ENCODE results near the gene RABL2A.
"Not testable (repeated sequence)": the region's sequence is repeated elsewhere in the genome, so short reads cannot be mapped to it uniquely, and the experiment has no call there.

The RABL2A gene

GRCh38 chr2:113621002-113621401, 6.1 kb upstream of the RABL2A start:
- not testable (repeated sequence) for DNase-seq

DNA sequence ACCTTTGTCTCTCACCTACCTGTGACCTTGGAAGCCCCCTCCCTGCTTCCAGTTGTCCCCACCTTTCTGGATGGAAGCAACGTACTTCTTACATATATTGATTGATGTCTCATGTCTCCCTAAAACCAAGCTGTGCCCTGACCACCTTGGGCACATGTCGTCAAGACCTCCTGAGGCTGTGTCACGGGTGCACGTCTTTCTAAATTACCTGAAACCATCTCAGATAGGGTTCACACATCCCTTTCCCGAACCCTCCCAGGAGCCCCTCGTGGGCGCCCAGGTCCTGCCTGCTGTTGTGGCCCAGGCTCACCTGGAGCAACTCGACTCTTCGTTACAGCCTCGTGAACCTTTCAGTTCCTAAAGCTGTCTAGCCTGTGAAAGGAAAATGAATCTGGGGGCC, 1.2 kb upstream of the RABL2A start:
- not testable (repeated sequence) for DNase-seq

- not testable (repeated sequence) for DNase-seq
Measured at GRCh38 chr2:113632849-113633345, 5.8 kb downstream of the RABL2A start.

DNA sequence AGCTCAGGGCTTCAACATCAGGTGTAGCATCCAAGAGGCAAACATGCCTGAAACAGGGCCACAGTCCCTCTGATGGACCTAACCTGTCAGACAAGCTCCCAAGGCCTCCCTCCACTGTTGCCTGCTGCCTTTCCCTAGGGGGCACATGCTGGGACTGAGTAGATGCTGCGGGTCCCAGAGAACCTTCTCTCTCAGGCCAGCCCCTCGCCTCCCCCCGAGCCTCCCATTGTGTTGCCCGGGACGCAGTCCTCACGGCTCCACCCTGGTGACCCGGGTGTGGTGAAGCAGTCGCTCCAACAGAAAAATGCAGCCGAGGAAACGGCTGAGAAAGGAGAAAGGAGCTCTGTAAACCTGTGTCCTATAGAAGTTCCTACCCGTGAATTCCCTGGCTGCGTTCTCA, 8.3 kb downstream of the RABL2A start:
- not testable (repeated sequence) for DNase-seq

DNA sequence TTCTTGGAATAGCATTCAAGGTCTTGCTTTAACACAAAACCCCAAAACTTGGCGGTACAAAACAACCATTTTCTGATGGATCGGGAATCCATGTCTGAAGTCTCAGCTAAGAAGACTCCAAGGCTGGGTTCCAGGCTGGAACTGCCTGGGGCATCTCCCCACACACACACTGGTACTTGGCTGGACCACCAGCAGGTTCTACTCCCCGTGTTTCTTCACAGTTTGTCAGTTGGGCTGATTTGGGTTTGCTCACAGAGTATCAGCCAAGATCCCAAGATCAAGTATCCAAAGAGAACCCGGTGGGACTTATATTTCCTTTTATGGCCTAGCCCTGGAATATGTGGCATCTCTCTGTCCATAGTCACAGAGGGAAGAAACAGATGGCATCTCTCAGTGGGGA, 9.2 kb downstream of the RABL2A start:
- not testable (repeated sequence) for DNase-seq

GRCh38 chr2:113638084-113638483, 11.0 kb downstream of the RABL2A start:
- not testable (repeated sequence) for DNase-seq

- not testable (repeated sequence) for DNase-seq
Measured at GRCh38 chr2:113646217-113646616, 19.2 kb downstream of the RABL2A start.

- not testable (repeated sequence) for DNase-seq
Measured at GRCh38 chr2:113650834-113651815, 24.1 kb downstream of the RABL2A start.

DNA sequence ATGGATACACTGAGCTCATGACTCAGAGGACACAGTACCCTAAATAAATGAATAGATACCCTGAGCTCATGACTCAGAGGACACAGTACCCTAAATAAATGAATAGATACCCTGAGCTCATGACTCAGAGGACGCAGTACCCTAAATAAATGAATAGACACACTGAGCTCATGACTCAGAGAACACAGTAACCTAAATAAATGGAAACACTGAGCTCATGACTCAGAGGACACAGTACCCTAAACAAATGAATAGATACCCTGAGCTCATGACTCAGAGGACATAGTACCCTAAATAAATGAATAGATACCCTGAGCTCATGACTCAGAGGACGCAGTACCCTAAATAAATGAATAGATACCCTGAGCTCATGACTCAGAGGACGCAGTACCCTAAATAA, 25.5 kb downstream of the RABL2A start:
- DNase-seq, result not testable (repeated sequence)

- not testable (repeated sequence) for DNase-seq
Measured at GRCh38 chr2:113656031-113656624, 29.1 kb downstream of the RABL2A start.

DNA sequence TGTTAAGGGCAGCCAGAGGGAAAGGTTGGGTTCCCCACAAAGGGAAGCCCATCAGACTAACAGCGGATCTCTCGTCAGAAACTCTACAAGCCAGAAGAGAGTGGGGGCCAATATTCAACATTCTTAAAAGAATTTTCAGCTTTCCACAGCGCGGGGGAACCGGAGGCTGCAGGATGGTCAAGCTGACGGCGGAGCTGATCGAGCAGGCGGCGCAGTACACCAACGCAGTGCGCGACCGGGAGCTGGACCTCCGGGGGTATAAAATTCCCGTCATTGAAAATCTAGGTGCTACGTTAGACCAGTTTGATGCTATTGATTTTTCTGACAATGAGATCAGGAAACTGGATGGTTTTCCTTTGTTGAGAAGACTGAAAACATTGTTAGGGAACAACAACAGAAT, 30.7 kb downstream of the RABL2A start:
- DNase-seq, result not testable (repeated sequence)

GRCh38 chr2:113663285-113664060, 36.4 kb downstream of the RABL2A start:
- DNase-seq, result not testable (repeated sequence)

- not testable (repeated sequence) for DNase-seq
Measured at GRCh38 chr2:113664761-113665533, 37.9 kb downstream of the RABL2A start.

DNA sequence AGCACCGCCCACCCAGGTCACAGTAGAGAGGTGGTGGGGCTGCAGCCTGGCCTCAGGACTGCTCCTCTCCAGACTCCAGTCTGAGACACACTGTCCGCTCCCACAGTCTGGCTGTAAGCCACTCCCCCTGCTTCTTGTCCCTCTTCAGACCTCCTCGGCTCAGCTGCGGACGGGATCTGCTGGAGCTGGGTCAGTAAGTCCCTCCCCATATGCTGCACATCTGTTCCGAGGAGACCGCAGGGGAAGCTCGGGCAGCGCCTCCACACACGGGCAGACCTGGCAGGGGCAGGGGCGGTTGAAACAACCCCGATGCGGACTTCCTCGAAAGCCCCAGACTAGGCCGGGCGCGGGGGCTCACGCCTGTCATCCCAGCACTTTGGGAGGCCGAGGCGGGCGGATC, 41.9 kb downstream of the RABL2A start:
- DNase-seq, result not testable (repeated sequence)

GRCh38 chr2:113672326-113672932, 45.4 kb downstream of the RABL2A start:
- DNase-seq, result no peak

DNA sequence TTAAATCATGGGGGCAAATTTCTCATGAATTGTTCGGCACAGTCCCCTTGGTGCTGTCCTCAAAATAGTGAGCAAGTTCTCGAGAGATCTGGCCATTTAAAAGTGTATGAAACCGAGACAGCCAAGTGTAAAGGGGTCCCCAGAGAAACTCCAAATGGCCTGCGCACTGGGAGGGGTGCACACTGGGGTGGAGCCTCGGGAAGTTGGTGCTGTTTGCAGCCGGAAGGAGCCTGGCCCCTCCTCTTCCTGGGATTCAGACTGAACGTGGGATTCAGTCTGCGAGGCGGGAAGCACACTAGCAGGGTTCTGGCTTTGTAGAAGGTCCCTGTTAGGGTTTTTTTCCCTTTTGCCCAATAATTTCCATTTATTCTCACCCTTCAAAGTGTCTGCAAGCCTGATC, 48.8 kb downstream of the RABL2A start:
- no peak for DNase-seq

DNA sequence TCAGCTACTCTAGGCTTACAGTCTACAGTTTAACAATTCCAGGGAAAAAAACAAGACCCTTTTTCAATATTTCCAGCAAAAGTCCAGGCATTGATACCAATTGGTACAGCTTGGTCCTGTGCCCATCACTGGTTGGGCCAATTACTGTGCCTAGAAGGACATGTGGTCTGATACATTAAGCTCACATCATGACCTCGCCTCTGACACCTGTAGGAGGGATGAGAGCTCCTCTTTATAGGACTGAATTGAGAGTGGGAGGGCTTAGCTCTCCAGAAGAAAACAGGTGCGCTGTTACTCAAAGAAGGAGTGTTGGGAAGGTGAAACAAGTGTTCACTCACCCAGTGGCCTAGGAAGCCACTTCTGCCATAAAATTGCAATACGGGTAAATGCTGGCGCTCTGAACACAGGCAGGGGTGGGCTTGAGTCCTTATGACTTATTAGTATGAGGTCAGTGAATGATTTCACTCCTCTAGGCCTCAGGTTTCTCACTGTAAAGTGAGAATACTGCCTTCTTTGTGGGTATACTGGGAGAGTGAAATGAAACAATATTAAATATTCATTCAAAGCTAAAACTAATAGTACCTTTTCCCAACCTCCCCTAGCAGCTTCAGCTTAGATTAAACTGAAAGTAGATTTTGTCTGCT, 49.7 kb downstream of the RABL2A start:
- DNase-seq, result peak; percentile 35

DNA sequence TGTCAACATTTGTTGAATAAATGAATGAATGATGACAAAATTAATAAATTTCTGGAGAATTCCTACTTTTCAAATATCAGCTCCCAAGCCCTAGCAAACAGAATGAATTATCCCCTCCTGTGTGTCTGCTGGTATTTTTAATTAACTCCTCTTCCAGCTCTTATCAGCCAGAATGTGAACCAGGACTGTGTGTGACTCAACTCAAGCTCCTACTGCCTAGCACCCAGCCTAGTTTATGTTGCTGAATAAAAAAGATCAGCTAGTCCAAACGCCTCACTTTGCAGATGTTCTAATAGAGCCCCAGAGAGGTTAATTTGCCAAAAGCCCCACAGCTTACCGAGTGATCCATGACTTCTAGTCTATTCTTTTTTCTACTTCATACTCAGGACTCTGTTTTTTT, 50.3 kb downstream of the RABL2A start:
- no peak for DNase-seq

- DNase-seq, result peak; percentile 64
Measured at GRCh38 chr2:113679457-113679856, 52.4 kb downstream of the RABL2A start.

- no peak for DNase-seq
Measured at GRCh38 chr2:113685471-113685870, 58.4 kb downstream of the RABL2A start.

DNA sequence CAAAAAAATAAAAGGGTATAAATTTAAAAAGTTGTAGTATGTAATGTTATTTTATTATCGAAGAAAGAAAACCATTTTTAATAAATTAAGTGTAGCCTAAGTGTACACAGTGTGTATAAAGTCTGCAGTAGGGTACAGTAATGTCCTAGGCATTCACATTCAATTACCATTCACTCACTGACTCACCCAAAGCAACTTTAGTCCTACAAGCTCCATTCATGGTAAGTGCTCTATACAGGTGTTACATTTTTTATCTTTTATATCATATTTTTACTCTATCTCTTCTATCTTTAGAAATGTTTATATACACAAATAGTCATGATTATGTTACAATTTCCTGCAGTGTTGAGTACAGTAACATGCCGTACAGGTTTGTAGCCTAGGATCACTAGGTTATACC, 59.5 kb downstream of the RABL2A start:
- no peak for DNase-seq
